NCI-H187 (cell line): ENCODE measurements around the gene STIP1.
A peak's percentile ranks its signal among the peaks of the same experiment; 100 is the strongest.

Source experiments
- DNase-seq, 2 experiments: peaks; one replicate each; lab custom pipeline; 2025; lab: John Stamatoyannopoulos, UW

STIP1 gene

GRCh38 chr11:64223001-64223651 lies 37.2 kb downstream of the STIP1 start:
- DNase-seq: no peak

GRCh38 chr11:64224151-64224890 lies 38.4 kb downstream of the STIP1 start:
- DNase-seq: no peak

GRCh38 chr11:64224891-64225607 lies 39.1 kb downstream of the STIP1 start:
- no peak for DNase-seq

- DNase-seq: peak; percentile 56 to 76
Measured at GRCh38 chr11:64225608-64226506, 39.9 kb downstream of the STIP1 start, which contains the start of the genes NUDT22 and TRPT1. NUDT22 (plus strand) TSS chr11:64226274; CDS start chr11:64226653, 379 bp downstream. TRPT1 (minus strand) TSS chr11:64226186; CDS start chr11:64225860, 326 bp downstream.

DNA sequence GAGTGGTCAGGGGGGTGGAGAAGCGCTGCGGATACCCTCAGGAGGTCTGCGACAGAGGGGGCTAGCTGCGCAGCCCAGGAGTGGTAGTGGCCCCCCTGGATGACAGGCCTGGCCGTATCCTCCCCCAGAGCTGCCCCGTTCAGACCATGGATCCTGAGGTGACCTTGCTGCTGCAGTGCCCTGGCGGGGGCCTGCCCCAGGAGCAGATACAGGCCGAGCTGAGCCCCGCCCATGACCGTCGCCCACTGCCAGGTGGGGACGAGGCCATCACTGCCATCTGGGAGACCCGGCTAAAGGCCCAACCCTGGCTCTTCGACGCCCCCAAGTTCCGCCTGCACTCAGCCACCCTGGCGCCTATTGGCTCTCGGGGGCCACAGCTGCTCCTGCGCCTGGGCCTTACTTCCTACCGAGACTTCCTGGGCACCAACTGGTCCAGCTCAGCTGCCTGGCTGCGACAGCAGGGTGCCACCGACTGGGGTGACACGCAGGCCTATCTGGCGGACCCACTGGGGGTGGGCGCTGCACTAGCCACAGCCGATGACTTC lies 40.6 kb downstream of the STIP1 start:
- no peak for DNase-seq

GRCh38 chr11:64227405-64227956 lies 41.5 kb downstream of the STIP1 start:
- no peak for DNase-seq

DNA sequence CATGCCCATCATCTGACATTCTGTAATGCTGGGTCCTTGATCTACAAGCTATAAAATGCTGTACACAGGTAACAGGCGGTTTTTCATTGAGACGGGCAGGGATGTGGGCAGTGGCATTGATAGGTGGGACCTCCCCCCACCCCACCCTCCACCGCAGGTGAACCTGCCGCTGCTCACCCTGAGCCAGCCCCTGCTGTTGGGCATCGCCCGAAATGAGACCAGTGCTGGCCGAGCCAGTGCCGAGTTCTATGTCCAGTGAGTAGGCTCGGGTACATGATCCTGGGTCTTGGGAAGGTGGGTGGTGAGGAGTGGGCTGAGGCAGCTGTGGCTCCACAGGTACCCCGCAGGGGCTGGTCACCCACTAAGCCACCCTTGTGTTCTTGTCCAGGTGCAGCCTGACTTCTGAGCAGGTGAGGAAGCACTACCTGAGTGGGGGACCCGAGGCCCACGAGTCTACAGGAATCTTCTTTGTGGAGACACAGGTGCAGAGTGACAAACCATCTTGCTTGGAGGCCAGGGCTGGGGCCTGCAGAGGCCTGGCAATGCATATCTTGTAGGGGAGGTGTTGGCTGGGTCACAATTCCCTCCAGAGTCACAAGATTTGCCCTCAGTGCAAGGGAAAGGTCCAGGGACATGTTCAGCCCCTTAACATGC lies 43.2 kb downstream of the STIP1 start:
- DNase-seq: no peak

- no peak for DNase-seq
Measured at GRCh38 chr11:64229744-64230170, 43.8 kb downstream of the STIP1 start.

DNA sequence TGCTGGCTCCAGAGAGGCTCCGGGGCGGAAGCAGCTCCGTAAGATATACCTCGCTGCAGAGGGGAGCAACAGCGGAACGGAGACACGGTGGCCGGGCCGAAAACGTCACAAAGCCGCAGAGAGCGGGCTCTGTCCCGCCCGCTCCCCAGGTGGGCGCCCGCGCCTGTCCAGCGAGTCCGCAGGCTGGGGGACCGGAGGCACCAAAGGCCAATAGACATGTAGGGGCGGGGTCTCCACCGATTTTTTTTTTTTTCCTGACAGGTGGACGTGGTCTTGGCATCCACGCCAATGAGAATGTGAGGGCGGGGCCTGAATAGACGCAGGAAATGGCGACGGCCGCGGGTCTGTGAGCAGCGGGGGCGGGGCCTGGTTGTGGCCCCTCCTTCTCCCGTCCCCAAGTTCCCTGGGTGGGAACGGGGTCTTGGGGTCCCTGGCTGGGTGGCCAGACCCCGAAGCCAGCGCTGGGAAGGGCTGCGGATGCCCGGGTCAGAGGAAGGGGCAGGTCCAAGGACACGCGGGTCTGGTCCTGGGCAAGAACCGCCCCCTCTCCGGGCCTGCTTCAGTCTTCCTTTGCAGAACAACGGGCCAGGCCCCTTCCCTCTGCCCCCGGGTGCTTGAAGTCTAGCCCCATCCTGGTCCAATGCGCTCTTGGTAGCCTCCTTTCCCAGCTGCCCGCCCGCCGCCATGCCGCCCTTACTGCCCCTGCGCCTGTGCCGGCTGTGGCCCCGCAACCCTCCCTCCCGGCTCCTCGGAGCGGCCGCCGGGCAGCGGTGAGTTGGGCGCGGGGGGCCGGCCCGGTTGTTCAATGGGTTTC lies 44.4 kb downstream of the STIP1 start, which contains the start of gene DNAJC4:
TSS of gene DNAJC4 (plus strand) at position 378 of the 814 bp plus-strand sequence. CDS start at position 685, 307 bp downstream.
- DNase-seq: peak; percentile 90 to 95

- no peak for DNase-seq
Measured at GRCh38 chr11:64230985-64231365, 45.0 kb downstream of the STIP1 start.

GRCh38 chr11:64231546-64231945 lies 45.6 kb downstream of the STIP1 start:
- DNase-seq: no peak

DNA sequence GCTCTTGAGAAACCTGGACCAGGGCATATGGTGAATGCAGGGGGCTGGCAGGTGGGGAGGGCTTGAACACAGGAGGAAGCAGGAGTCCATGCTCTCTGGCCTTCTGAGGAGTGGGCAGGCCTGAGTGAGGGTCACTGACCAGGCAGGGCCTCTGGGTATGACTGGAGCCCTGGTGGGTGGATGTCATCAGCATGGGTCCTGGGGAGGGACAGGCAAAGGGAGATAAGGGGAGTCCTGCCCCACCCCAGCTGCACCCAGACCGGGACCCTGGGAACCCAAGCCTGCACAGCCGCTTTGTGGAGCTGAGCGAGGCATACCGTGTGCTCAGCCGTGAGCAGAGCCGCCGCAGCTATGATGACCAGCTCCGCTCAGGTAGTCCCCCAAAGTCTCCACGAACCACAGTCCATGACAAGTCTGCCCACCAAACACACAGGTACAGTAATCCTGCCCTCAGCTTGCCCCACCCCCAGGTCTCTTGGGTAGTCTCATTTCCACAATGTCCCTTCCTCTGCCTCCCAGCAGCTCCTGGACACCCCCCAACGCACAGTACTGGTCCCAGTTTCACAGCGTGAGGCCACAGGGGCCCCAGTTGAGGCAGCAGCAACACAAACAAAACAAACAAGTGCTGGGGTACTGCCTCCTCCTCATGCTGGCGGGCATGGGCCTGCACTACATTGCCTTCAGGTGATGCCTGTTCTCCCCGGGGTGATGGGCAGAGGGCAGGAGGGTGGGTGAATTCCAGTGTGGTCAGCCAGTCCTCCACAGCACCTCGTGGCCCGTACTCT lies 46.4 kb downstream of the STIP1 start:
- no peak for DNase-seq

GRCh38 chr11:64232967-64233315 lies 47.0 kb downstream of the STIP1 start:
- no peak for DNase-seq

- DNase-seq: peak in 1 of 2 experiments; percentile 47
Measured at GRCh38 chr11:64233913-64234586, 48.1 kb downstream of the STIP1 start, which contains the start of gene VEGFB. VEGFB (plus strand) TSS chr11:64234584; CDS start chr11:64234834, 250 bp downstream.

GRCh38 chr11:64234647-64235379 lies 48.8 kb downstream of the STIP1 start:
- DNase-seq: no peak

GRCh38 chr11:64235437-64236161 lies 49.6 kb downstream of the STIP1 start:
- DNase-seq: no peak

DNA sequence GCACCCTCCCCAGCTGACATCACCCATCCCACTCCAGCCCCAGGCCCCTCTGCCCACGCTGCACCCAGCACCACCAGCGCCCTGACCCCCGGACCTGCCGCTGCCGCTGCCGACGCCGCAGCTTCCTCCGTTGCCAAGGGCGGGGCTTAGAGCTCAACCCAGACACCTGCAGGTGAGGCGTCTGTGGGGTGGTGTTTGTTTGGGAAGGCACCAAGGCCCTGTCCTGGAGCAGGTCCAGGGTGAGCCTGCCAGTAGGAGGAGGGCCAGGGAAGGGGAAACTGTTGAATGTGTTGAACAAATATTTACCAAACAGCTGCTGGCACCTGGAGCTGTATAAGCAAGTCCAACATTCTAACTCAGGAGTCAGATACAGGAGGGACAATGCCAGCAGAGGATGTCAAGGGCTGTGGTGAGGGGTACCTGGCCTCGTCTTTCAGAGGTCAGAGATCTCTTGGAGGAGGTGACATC lies 51.5 kb downstream of the STIP1 start:
- no peak for DNase-seq
